DOHH2 (cell line): Measurements from ENCODE around the gene RETREG2.
A peak's percentile ranks its signal among the peaks of the same experiment; 100 is the strongest.

Source experiments
- H3F3A ChIP-seq: fragments of 200-600 bp; sonication (generic), shearing (Covaris generic); 2 replicates; pipeline ENCODE4 v1.6.0; 2016; ENCODE audit warnings: antibody characterized with exemption, mild to moderate bottlenecking; ENCODE audit not compliant: control insufficient read depth, insufficient read depth
- H3K27ac ChIP-seq: fragments of 200-600 bp; sonication (generic); 2 replicates; pipeline ENCODE4 v1.5.1; 2014; ENCODE audit warnings: low read depth, mild to moderate bottlenecking, low read length, moderate library complexity
- H3K27me3 ChIP-seq: fragments of 200-600 bp; sonication (generic); 2 replicates; pipeline ENCODE4 v1.6.1; 2014; ENCODE audit warnings: mild to moderate bottlenecking, low read length, mixed read lengths; ENCODE audit not compliant: control insufficient read depth
- H3K36me3 ChIP-seq: fragments of 200-600 bp; sonication (generic); 2 replicates; pipeline ENCODE4 v1.6.1; 2014; ENCODE audit warnings: mild to moderate bottlenecking, low read length, moderate library complexity, mixed read lengths; ENCODE audit not compliant: control insufficient read depth
- H3K4me1 ChIP-seq: fragments of 200-600 bp; sonication (generic); 2 replicates; pipeline ENCODE4 v1.6.1; 2014; ENCODE audit warnings: mild to moderate bottlenecking, low read length, mixed read lengths; ENCODE audit not compliant: control insufficient read depth
- H3K4me2 ChIP-seq: fragments of 200-600 bp; sonication (generic); 2 replicates; pipeline ENCODE4 v1.6.0; 2014; ENCODE audit warnings: mild to moderate bottlenecking, low read length, moderate library complexity
- H3K4me3 ChIP-seq: fragments of 200-600 bp; sonication (generic); 2 replicates; pipeline ENCODE4 v1.5.1; 2014; ENCODE audit warnings: mild to moderate bottlenecking, low read length, mixed read lengths
- H3K79me2 ChIP-seq: fragments of 200-600 bp; sonication (generic); 2 replicates; pipeline ENCODE4 v1.6.1; 2014; ENCODE audit warnings: mild to moderate bottlenecking, low read length, mixed read lengths; ENCODE audit not compliant: control insufficient read depth
- H3K9me2 ChIP-seq: fragments of 200-600 bp; sonication (generic); replicated peaks from 2 replicates; pipeline ENCODE4 v1.6.1; 2014; ENCODE audit warnings: mild to moderate bottlenecking, low read length, mixed read lengths; ENCODE audit not compliant: control insufficient read depth
- H3K9me3 ChIP-seq: fragments of 200-600 bp; sonication (generic); 2 replicates; pipeline ENCODE4 v1.6.1; 2014; ENCODE audit warnings: antibody characterized with exemption, low read length, mixed read lengths; ENCODE audit not compliant: control insufficient read depth, insufficient read depth
- H4K20me1 ChIP-seq: fragments of 200-600 bp; sonication (generic); 2 replicates; pipeline ENCODE4 v1.6.0; 2014; ENCODE audit warnings: low read depth, mild to moderate bottlenecking, antibody characterized with exemption, low read length, moderate library complexity; ENCODE audit not compliant: control insufficient read depth, insufficient read depth
- CTCF ChIP-seq: fragments of 200-600 bp; sonication (generic); IDR thresholded peaks from one replicate; pipeline ENCODE4 v1.5.1; 2014; ENCODE audit warnings: antibody characterized with exemption, mild to moderate bottlenecking, low read depth, low read length; ENCODE audit not compliant: poor library complexity, severe bottlenecking
- EZH2phosphoT487 ChIP-seq: fragments of 200-600 bp; sonication (generic); IDR thresholded peaks from 2 replicates; pipeline ENCODE4 v1.6.1; 2017; ENCODE audit warnings: borderline replicate concordance, mild to moderate bottlenecking, antibody characterized with exemption, low read length, moderate library complexity, mixed read lengths

Gene RETREG2

GRCh38 chr2:219176818-219177551 is 1.1 kb upstream of the RETREG2 start, which contains the start of gene CNPPD1:
Gene CNPPD1, minus strand, starts transcription at chr2:219176925. Its CDS starts 97 bp downstream, at chr2:219176828.
- Histone ChIP-seq H3F3A (peaks cover 14% of the 10 kb centered on the region), H3K4me3 (peak within 1 kb of the TSS; percentile 96), H3K9me2 (no peaks in the 10 kb centered on the region), H3K79me2 (peaks cover 42% of the 10 kb centered on the region), H3K36me3 (peaks cover 73% of the 10 kb centered on the region), H3K4me1 (peaks cover 28% of the 10 kb centered on the region), H3K27ac (peak within 1 kb of the TSS; percentile 99), H3K9me3 (no peaks in the 10 kb centered on the region), H3K27me3 (no peaks in the 10 kb centered on the region), H4K20me1 (0 out of 2 replicates have a peak, but pooled peaks cover 5% of the 10 kb centered on the region), H3K4me2 (peak within 1 kb of the TSS; percentile 95)
- TF ChIP-seq EZH2phosphoT487 (no peak), CTCF (no peak)

GRCh38 chr2:219178377-219179175 is 501 bp downstream of the RETREG2 start:
- peak overlapping the region; percentile 84 for H3K4me2 ChIP-seq
- H3K4me3 ChIP-seq, result peak overlapping the region; percentile 96
- H3K36me3 ChIP-seq, result peaks cover 75% of the 10 kb centered on the region
- TF ChIP-seq EZH2phosphoT487 (no peak), CTCF (no peak)
- no peaks in the 10 kb centered on the region for H3K9me2 ChIP-seq
- peaks cover 42% of the 10 kb centered on the region for H3K79me2 ChIP-seq
- no peaks in the 10 kb centered on the region for H3K27me3 ChIP-seq
- peak overlapping the region; percentile 99 for H3K27ac ChIP-seq
- H3K9me3 ChIP-seq, result no peaks in the 10 kb centered on the region
- H3F3A ChIP-seq, result peaks cover 14% of the 10 kb centered on the region
- 0 out of 2 replicates have a peak, but pooled peaks cover 5% of the 10 kb centered on the region for H4K20me1 ChIP-seq
- peaks cover 28% of the 10 kb centered on the region for H3K4me1 ChIP-seq

- Histone ChIP-seq H3K79me2 (peaks cover 41% of the 10 kb centered on the region), H3K4me1 (peaks cover 28% of the 10 kb centered on the region), H3F3A (peaks cover 14% of the 10 kb centered on the region), H4K20me1 (0 out of 2 replicates have a peak, but pooled peaks cover 5% of the 10 kb centered on the region), H3K9me3 (no peaks in the 10 kb centered on the region), H3K36me3 (peaks cover 72% of the 10 kb centered on the region), H3K4me3 (peak overlapping the region; percentile 96), H3K4me2 (peak overlapping the region; percentile 84), H3K27ac (no peak overlapping the region), H3K27me3 (no peaks in the 10 kb centered on the region), H3K9me2 (no peaks in the 10 kb centered on the region)
- no peak for TF ChIP-seq EZH2phosphoT487
- no peak for TF ChIP-seq CTCF
These were observed 1.8 kb downstream of the RETREG2 start for GRCh38 chr2:219179601-219180465.
